HCT116 (cell line): ENCODE results near the gene ZNF311. TPM values are rescaled to one million over a fixed set of nuclear protein-coding genes. Genes with fewer than 3 reads are reported as not detected.

Source experiments
- ATAC-seq: fragments of 200-7000 bp; cut with Tn5 transposase; 2 replicates; pipeline ENCODE4 v1.9.1; 2020; ENCODE audit warnings: mild to moderate bottlenecking, moderate library complexity
- BruUV-seq: library from RNA; stranded (reverse); fragments of 400-500 nt; replicated peaks from 2 replicates; lab custom pipeline; 2021; lab: Mats Ljungman, UMichigan
- CTCF ChIA-PET: fragments of 300-600 bp; sonication (Branson Sonifier 250); formaldehyde crosslinking; loops from one replicate; lab custom pipeline; 2021; ENCODE audit warnings: antibody characterized with exemption; lab: Charles Lee
- POLR2A ChIA-PET: fragments of 300-600, 350-600 bp; sonication (Branson Sonifier 250); formaldehyde crosslinking; loops from one replicate; lab custom pipeline; 2021; ENCODE audit warnings: antibody characterized with exemption; lab: Charles Lee
- RAD21 ChIA-PET, 2 experiments: fragments of 300-600 bp; sonication (Branson Sonifier 250); formaldehyde crosslinking; loops; one replicate each; lab custom pipeline; 2023; ENCODE audit warnings: low total read pairs in 2 of 2; ENCODE audit not compliant: uncharacterized antibody in 2 of 2, unreplicated experiment in 2 of 2, low non-redundant PET in 1 of 2; lab: Charles Lee
- DNase-seq: peaks from one replicate; pipeline ENCODE4 v3.0.0-alpha.2; 2010; ENCODE audit warnings: low read depth, low spot score
- H2AFZ ChIP-seq: fragments of 200-600 bp; shearing (Covaris generic), sonication (generic); 2 replicates; pipeline ENCODE4 v1.6.1; 2017; ENCODE audit warnings: low read depth, mixed run types, mixed read lengths, antibody characterized with exemption, low read length; ENCODE audit not compliant: poor library complexity, severe bottlenecking
- H3K27ac ChIP-seq: 2 replicates; pipeline ENCODE4 v1.5.1; 2012; ENCODE audit warnings: low read depth, low read length
- H3K27me3 ChIP-seq: fragments of 200-600 bp; sonication (generic); 2 replicates; pipeline ENCODE4 v1.6.1; 2016; ENCODE audit warnings: mixed run types, low read length, mixed read lengths; ENCODE audit not compliant: insufficient read depth
- H3K36me3 ChIP-seq, 2 experiments: fragments of 200-500 bp in 1 of 2; fragments of 200-600 bp in 1 of 2; sonication (Bioruptor generic) in 1 of 2; sonication (generic) in 1 of 2; 2 replicates each; pipeline versions ENCODE4 v1.5.1 to v1.6.1; 2014 to 2016; ENCODE audit warnings: low read length in 2 of 2, inconsistent platforms in 1 of 2, mixed read lengths in 1 of 2, mixed run types in 1 of 2; ENCODE audit not compliant: insufficient read depth in 2 of 2, control insufficient read depth in 1 of 2
- H3K4me1 ChIP-seq, 2 experiments: fragments of 200-600 bp in 1 of 2; sonication (generic) in 1 of 2; 2 replicates each; pipeline versions ENCODE4 v1.5.1 to v1.6.1; 2012 to 2017; ENCODE audit warnings: low read length in 2 of 2, inconsistent platforms in 1 of 2, mild to moderate bottlenecking in 1 of 2, mixed read lengths in 1 of 2, mixed run types in 1 of 2, moderate library complexity in 1 of 2; ENCODE audit not compliant: insufficient read depth in 2 of 2, control insufficient read depth in 1 of 2
- H3K4me2 ChIP-seq: fragments of 200-600 bp; sonication (generic); 2 replicates; pipeline ENCODE4 v1.6.1; 2017; ENCODE audit warnings: mixed run types, low read length, mixed read lengths
- H3K4me3 ChIP-seq, 2 experiments: fragments of 200-600 bp in 1 of 2; sonication (generic) in 1 of 2; replicated peaks in 1 of 2; 2 replicates each; pipeline ENCODE4 v1.5.1; 2011 to 2016; ENCODE audit warnings: low read length in 2 of 2, control low read depth in 1 of 2, low read depth in 1 of 2, mild to moderate bottlenecking in 1 of 2, mixed read lengths in 1 of 2, mixed run types in 1 of 2
- H3K79me2 ChIP-seq: fragments of 200-600 bp; sonication (generic); 2 replicates; pipeline ENCODE4 v1.6.1; 2017; ENCODE audit warnings: mild to moderate bottlenecking, mixed run types, low read length, moderate library complexity, mixed read lengths; ENCODE audit not compliant: insufficient read depth
- H3K9ac ChIP-seq: fragments of 200-600 bp; sonication (generic); 2 replicates; pipeline ENCODE4 v1.6.1; 2016; ENCODE audit warnings: low read length, mixed read lengths
- H3K9me2 ChIP-seq: fragments of 200-600 bp; sonication (generic), shearing (Covaris generic); 2 replicates; pipeline ENCODE4 v1.6.1; 2017; ENCODE audit warnings: mixed run types, mild to moderate bottlenecking, moderate library complexity; ENCODE audit not compliant: insufficient read depth
- H3K9me3 ChIP-seq, 2 experiments: fragments of 200-500 bp in 1 of 2; fragments of 200-600 bp in 1 of 2; sonication (Bioruptor generic) in 1 of 2; sonication (generic) in 1 of 2; 2 replicates each; pipeline ENCODE4 v1.6.1; 2014 to 2017; ENCODE audit warnings: low read length in 2 of 2, mixed read lengths in 2 of 2, inconsistent platforms in 1 of 2, low read depth in 1 of 2, mild to moderate bottlenecking in 1 of 2, mixed run types in 1 of 2, moderate library complexity in 1 of 2; ENCODE audit not compliant: control insufficient read depth in 1 of 2, insufficient read depth in 1 of 2
- H4K20me1 ChIP-seq: fragments of 200-600 bp; sonication (generic), shearing (Covaris generic); 2 replicates; pipeline ENCODE4 v1.6.1; 2017; ENCODE audit warnings: mixed run types, mild to moderate bottlenecking, moderate library complexity; ENCODE audit not compliant: insufficient read depth
- CBX3 ChIP-seq: IDR thresholded peaks from 2 replicates; pipeline ENCODE4 v1.6.1; 2012; ENCODE audit warnings: low read depth
- CTCF ChIP-seq, 3 experiments: fragments of 200-600 bp in 1 of 3; sonication (generic) in 1 of 3; IDR thresholded peaks in 2 of 3; conservative IDR thresholded peaks in 1 of 3; 2 replicates each; pipeline ENCODE4 v1.5.1; 2012 to 2017; ENCODE audit warnings: low read depth in 2 of 3, low read length in 2 of 3, antibody characterized with exemption in 1 of 3, borderline replicate concordance in 1 of 3, control low read depth in 1 of 3, mild to moderate bottlenecking in 1 of 3, mixed read lengths in 1 of 3, mixed run types in 1 of 3, moderate library complexity in 1 of 3; ENCODE audit not compliant: insufficient read depth in 1 of 3
- ZNF274 ChIP-seq: fragments of 200-500 bp; sonication (Bioruptor generic); IDR thresholded peaks from 2 replicates; pipeline ENCODE4 v1.6.1; 2014; ENCODE audit warnings: mild to moderate bottlenecking, low read depth, low read length, inconsistent platforms
- intact Hi-C: fragments of 100-400 bp; cut with micrococcal nuclease; formaldehyde crosslinking; loops from 2 replicates; pipeline ENCODE4 v1.10.0; 2022
- total RNA-seq: library from RNA; stranded (reverse); gene quantifications from one replicate; pipeline ENCODE4 v1.2.1, GENCODE V29; 2021; ENCODE audit not compliant: unreplicated experiment
- TF ChIP-seq, protein P1 (sequence below): IDR thresholded peaks from 2 replicates; pipeline ENCODE4 v1.6.1; 2012
- TF ChIP-seq, protein P2 (sequence below): IDR thresholded peaks from 2 replicates; pipeline ENCODE4 v1.6.1; 2012

Gene ZNF311
- total RNA-seq, 1 experiment from 2014 or later = not detected

- TF ChIP-seq, protein P1, sequence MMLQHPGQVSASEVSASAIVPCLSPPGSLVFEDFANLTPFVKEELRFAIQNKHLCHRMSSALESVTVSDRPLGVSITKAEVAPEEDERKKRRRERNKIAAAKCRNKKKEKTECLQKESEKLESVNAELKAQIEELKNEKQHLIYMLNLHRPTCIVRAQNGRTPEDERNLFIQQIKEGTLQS = no peak
- no peak for TF ChIP-seq ZNF274
- TF ChIP-seq, protein P2, sequence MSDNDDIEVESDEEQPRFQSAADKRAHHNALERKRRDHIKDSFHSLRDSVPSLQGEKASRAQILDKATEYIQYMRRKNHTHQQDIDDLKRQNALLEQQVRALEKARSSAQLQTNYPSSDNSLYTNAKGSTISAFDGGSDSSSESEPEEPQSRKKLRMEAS = peak; percentile 75
These were observed 19.5 kb downstream of the ZNF311 start (continued) for GRCh38 chr6:28985462-28986164.

DNA sequence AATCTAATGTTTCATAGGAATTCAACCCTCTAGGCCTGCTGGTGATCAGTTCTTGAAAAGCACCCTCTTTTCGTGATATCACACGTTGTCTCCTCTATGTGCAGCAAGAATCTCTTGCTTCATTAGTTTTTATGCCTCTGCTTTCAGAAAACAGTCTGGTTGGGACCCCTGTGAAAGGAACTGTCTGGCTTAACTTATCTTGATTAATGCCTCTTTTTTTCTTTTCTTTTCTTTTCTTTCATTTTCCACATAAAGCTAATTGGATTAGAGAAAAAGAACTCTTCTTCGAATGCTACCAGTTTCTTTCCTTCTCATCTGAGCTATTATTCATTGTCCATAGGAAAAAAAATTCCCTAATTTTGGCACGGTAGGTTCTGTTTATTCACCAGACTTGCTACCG, 21.3 kb downstream of the ZNF311 start:
- H4K20me1 ChIP-seq = no peaks in the 10 kb centered on the region
- intact Hi-C loops = loop anchor here (2.0 to 10.0 kb wide), 4 partner anchors 145 to 379 kb away; no protein-coding TSS in a partner anchor
- no peak overlapping the region for H3K4me2 ChIP-seq
- H3K79me2 ChIP-seq = no peaks in the 10 kb centered on the region
- DNase-seq (no peak), ATAC-seq (no peak)
- no peak overlapping the region for H3K4me3 ChIP-seq
- H3K27ac ChIP-seq = no peak overlapping the region
- no peaks in the 10 kb centered on the region for H3K9me3 ChIP-seq
- ChIA-PET POLR2A (no interaction called here), RAD21 (no interaction called here), CTCF (no interaction called here)
- peaks cover 33 to 68% of the 10 kb centered on the region in 2 experiments for H3K4me1 ChIP-seq
- H2AFZ ChIP-seq = peak overlapping the region; percentile 24
- no TSS peak for BruUV-seq
- no peaks in the 10 kb centered on the region for H3K9me2 ChIP-seq
- H3K27me3 ChIP-seq = no peaks in the 10 kb centered on the region
- TF ChIP-seq CBX3 (peak; percentile 4; the same call in 1 of the 2 replicates), CTCF (IDR thresholded peaks at IDR 0.05 in 2 of 3, conservative IDR thresholded peaks at IDR 0.05 in 1 of 3; ENCODE audit: borderline replicate concordance in 1 of 3, insufficient read depth in 1 of 3, low read depth in 2 of 3, low read length in 2 of 3) (no peak)
- H3K36me3 ChIP-seq = no peaks in the 10 kb centered on the region
- H3K9ac ChIP-seq = no peak overlapping the region
